ENCODE results near the gene RNASE8.

RNASE8 gene

GRCh38 chr14:21092273-21093011 is 34.8 kb downstream of the RNASE8 start:
- DNase-seq (ENCODE audit: low read depth): no peak

GRCh38 chr14:21093018-21093417 is 35.4 kb downstream of the RNASE8 start:
- no peak for DNase-seq (ENCODE audit: low read depth)

DNA sequence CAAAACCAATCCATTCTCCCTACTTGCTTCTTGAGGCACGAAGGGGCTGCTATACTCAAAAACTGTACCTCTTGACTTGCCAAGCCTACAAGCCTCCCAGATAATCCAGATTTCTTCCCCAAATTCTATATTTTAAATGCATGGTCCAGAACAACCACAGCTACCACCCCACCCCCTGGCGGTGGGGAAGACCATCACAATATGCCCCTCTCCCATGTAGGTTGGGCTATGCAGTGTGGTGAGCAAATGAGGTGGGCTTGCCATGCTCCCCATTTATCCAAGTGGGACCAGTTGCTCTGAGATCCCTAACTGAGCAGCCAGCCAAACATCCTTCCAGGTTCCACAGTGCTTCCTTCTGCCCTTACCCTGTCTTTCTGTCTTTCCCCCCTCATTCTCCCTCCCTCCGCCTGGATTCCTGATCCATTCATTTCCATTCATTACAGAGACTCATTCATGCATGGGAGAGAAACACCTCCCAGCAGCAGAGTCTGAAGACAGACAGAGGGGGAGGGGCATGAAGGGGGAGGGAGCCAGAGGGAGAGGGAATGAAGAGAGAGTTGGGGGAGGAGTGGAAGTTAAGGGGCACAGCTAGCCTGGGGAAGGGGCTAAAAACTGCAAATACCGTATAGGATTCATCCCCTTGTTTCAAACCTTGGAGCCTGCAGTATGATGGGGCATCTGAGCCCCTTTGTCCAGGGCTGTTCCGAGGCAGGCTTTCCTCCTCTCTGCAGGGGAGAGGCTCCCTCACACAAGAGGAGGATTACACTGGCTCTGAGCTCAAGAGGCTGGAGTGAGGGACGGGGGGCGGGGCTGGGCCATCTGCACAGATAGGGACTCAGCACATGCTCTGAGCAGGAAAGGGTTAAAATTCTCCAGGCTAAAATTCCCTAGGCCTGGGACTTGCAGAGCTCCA is 36.4 kb downstream of the RNASE8 start:
- no peak for DNase-seq (ENCODE audit: low read depth)

- no peak for DNase-seq (ENCODE audit: low read depth)
Measured at GRCh38 chr14:21095430-21096205, 38.0 kb downstream of the RNASE8 start.

DNA sequence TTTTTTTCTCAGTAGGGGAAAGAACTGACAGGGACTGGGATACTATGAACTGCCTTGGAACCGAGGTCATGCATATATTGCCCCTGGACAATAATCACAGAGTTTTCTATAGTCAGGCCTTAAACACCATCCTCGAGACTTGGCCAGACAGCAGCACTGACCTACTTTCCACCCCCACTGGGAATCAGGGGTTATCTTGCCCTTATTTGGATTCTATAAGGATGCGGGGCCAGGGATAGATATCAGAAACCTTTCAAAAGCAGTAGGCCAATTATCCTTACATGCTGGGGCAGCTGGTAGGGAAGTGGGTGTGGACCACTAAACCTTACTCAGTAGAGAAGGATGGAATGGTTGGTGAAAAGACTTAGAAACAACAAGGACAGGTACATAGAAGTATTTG is 38.8 kb downstream of the RNASE8 start:
- DNase-seq (ENCODE audit: low read depth): no peak

DNA sequence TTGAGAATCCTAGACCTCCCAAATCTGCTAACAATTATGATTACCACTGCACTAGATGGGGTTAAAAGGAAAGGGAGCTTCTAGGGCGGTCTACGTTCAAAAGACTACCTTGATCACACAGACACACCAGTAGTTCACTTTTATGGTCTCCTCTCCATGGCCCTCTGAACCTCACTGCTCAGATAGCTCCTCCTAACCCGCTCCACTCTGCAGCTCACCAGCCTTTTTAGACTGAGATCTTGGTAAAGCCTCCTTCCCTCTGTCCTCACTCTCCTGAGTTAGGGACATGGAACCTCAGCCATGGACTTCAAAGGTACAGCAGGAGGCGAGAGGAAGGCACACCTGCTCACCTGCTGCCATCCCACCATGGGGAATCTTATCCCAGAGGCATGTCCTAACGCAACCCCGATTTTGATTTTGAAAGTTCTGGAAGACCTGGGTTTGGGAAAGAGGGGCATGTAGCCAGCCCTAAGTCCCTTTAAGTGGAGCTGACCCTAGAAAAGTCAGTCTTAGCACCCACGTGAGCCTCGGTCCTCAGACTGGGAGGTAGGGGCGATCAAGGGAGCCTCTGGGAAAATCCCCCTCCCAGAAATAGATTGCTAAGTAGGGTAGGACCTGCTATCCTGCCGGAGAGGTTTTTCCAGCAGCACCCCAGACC is 39.5 kb downstream of the RNASE8 start:
- no peak for DNase-seq (ENCODE audit: low read depth)

DNA sequence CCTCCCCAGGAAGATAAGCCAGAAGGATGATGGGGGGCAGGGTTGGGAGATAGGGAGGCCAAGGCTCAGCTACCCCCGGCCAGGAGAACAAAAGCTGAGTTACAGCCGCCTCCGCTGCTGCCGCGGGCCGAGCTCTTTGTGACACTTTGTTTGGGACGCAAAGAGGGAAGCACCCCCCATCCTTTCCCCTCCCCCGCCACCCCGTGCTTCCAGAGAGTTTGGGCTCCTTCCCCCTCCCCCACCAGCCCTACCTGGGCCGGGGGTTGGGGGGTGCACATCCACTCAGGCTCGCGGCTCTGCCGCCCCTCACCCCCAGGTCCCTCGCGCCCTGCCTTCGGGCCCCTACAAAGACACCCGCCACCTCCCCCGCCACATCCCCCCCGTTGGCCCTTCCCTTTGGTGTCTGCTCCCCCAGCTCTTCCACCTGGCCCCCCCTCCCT is 40.0 kb downstream of the RNASE8 start:
- DNase-seq (ENCODE audit: low read depth): no peak

GRCh38 chr14:21098076-21098891 is 40.7 kb downstream of the RNASE8 start, which contains the start of gene ZNF219:
TSS of gene ZNF219 (minus strand) at chr14:21098655. CDS start at chr14:21093591, 5,064 bp downstream.
- DNase-seq (ENCODE audit: low read depth): no peak

DNA sequence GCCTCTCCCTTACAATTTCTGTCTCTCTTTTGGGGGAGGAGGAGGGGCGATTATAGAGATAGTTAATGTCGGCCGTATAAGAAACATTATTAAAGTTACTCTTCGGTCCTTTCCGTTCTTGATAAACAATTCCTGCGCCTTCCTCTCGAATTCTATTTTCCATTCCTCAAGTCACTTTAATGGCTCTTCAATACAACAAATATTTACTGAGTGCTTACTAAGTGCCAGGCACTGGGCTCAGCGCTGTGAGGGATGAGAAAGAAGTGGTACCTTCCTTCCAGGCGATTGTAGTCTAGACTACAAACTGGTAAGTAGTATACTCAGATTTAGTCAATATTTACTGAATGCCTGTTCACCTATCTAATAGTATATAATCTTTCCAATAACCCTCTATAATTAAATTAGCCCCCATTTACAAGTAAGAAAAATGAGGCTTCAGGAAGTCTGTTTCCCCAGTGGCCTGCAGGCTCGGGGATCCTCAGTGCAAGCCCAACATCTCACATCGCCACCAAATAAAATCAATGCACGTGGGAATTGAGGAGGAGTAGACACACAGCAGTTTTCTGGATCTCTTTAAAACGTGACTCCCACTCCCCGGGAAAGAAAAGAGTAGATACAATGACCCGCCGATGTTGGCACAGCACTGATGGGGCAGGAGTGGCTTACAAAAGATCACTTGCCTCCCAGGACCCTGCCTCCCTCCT is 41.4 kb downstream of the RNASE8 start:
- DNase-seq (ENCODE audit: low read depth): no peak

GRCh38 chr14:21099596-21099985 is 42.0 kb downstream of the RNASE8 start:
- no peak for DNase-seq (ENCODE audit: low read depth)

DNA sequence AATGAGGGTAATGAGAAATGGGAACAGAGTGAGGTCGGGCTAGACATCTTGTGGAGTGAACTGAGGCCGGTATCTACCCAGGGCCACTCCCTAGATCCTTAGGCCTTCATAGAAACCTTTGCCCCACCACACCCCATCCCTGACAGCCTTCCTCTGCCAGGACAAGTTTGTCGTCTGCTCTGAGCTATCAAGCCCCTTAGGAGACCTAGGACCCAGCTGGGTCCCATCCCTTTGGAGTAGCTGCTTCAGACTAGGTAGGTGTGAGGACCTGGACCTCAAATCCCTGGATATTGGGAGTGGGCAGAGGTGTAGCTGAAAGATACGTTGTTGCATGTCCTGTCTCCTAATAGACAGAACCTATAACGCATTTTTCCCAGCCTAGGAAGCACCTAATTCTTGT is 43.3 kb downstream of the RNASE8 start, which contains the start of gene TMEM253:
Gene TMEM253, plus strand, starts transcription at position 136 of the 400 bp plus-strand sequence. CDS start 278 bp downstream, outside the sequence.
- DNase-seq (ENCODE audit: low read depth): no peak

- no peak for DNase-seq (ENCODE audit: low read depth)
Measured at GRCh38 chr14:21101802-21102413, 44.3 kb downstream of the RNASE8 start.

- no peak for DNase-seq (ENCODE audit: low read depth)
Measured at GRCh38 chr14:21102521-21103410, 45.1 kb downstream of the RNASE8 start.

GRCh38 chr14:21103411-21103709 is 45.7 kb downstream of the RNASE8 start:
- no peak for DNase-seq (ENCODE audit: low read depth)

DNA sequence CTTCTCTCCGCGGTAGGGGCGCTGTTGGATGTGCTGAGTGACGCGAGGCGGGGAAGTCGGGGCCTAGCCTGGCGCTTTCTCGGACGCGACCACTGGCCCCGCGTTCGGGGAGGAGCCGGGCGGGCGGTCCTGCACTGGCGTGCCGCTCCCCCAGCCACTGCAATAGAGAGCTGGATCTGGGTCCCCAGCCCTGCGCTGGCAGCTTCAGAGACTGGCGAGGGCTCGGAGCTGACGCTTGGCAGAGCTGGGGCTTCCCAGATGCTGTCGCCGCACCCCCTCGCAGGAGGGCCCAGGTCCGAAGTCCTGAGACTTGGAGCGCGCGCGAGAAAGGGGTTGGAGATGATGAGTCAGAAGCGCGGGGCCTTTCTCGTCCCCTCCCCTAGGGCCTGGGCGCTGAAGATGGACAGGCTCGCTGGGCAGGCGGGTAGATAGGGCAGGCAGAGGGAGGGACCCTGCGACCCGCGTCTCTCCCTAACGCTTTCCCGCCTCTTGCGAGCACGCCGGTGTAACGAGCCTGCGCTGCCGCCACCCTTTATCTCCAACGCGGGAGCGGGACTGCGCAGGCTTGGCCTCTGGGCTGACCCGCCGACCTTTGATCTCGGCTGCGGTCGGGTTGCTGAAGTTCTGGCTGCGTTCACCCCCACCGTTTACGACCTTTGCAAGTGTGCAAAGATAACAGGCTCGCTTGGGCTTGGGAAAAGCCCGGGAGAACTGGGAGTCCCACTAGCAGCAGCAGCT is 46.3 kb downstream of the RNASE8 start:
- DNase-seq (ENCODE audit: low read depth): peak; percentile 74

DNA sequence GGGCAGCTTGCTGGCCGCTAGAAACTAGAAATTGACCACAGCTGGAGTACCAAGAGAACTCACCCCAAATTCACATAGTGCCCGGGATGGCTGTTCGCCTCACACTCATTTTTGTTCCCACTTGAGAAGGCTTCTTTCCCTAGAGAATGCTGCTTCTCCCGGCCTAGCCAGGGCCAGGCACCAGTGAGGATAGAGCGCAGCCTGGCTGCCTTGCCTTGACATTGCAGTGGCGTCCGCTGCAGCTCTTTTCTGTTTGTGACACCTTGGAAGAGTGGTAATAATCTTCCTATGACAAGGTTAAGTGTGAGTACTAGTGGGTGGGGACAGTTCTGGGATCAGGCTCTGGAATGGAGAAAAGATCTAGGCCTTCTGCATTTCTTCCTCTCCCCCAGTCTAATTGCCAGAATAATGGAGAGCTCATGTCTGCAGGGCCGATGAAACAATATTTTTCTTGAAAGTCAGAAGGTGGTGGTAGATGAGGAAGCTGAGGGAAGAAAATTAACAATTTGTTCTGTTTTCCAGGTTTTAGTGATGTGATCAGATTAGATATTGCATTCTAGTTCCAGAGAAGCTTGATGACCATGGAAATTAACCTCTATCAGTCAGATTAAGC is 46.9 kb downstream of the RNASE8 start:
- no peak for DNase-seq (ENCODE audit: low read depth)

DNA sequence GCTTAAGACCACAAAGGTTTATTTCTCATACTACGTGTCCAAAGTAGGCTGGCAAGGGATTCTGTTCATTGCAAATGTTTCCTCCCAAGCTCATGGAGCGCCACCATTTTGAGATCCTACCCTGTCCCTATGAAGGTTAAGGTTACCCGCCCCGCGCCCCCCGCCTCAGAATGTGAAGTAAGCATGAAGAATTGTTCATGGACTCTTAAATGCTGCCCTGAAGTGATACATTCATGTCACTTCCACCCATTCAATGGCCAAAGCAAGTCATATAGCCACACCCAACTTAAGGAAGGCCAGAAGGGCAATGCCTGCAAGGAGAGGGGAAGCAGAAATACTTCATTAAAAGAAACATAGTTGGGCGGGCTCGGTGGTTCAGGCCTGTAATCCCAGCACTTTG is 47.5 kb downstream of the RNASE8 start:
- DNase-seq (ENCODE audit: low read depth): no peak

- DNase-seq (ENCODE audit: low read depth): no peak
Measured at GRCh38 chr14:21106176-21106497, 48.5 kb downstream of the RNASE8 start.
